PC-3 (cell line): ENCODE data around the gene IL17B. TPM values are rescaled to one million over a fixed set of nuclear protein-coding genes. Genes with fewer than 3 reads are reported as not detected.
"Not testable (repeated sequence)": the region's sequence is repeated elsewhere in the genome, so short reads cannot be mapped to it uniquely, and the experiment has no call there.

Experiments
- ATAC-seq: fragments of 200-7000 bp; cut with Tn5 transposase; 2 replicates; pipeline ENCODE4 v1.9.1; 2020; ENCODE audit warnings: mild to moderate bottlenecking, moderate library complexity
- BruUV-seq: library from RNA; stranded (reverse); fragments of 400-500 nt; replicated peaks from 2 replicates; lab custom pipeline; 2021; lab: Mats Ljungman, UMichigan
- CTCF ChIA-PET: fragments of 300-600 bp; sonication (Branson Sonifier 250); formaldehyde crosslinking; loops from one replicate; lab custom pipeline; 2022; ENCODE audit warnings: antibody characterized with exemption; lab: Charles Lee
- POLR2A ChIA-PET: fragments of 300-600 bp; sonication (Branson Sonifier 250); formaldehyde crosslinking; loops from one replicate; lab custom pipeline; 2022; ENCODE audit warnings: antibody characterized with exemption; ENCODE audit not compliant: unreplicated experiment; lab: Charles Lee
- DNase-seq: peaks from one replicate; pipeline ENCODE4 v3.0.0-alpha.2; 2015
- H2AFZ ChIP-seq: fragments of 300-600 bp; sonication (generic); 2 replicates; pipeline ENCODE4 v1.6.0; 2016; ENCODE audit warnings: antibody characterized with exemption, low read length
- H3F3A ChIP-seq: fragments of 300-600 bp; sonication (generic); one replicate; pipeline ENCODE4 v1.6.0; 2017; ENCODE audit warnings: antibody characterized with exemption, low read length, control low read depth, mild to moderate bottlenecking; ENCODE audit not compliant: unreplicated experiment
- H3K27ac ChIP-seq: fragments of 300-600 bp; sonication (generic); 2 replicates; pipeline ENCODE4 v1.5.1; 2016; ENCODE audit warnings: mild to moderate bottlenecking, low read length
- H3K27me3 ChIP-seq: fragments of 300-600 bp; sonication (generic); 2 replicates; pipeline ENCODE4 v1.6.1; 2016; ENCODE audit warnings: low read length, mixed read lengths
- H3K36me3 ChIP-seq: fragments of 300-600 bp; sonication (generic); 2 replicates; pipeline ENCODE4 v1.6.1; 2016; ENCODE audit warnings: low read depth, mixed run types, low read length, mixed read lengths
- H3K4me1 ChIP-seq: fragments of 300-600 bp; sonication (generic); 2 replicates; pipeline ENCODE4 v1.5.1; 2016; ENCODE audit warnings: low read length; ENCODE audit not compliant: insufficient read depth
- H3K4me2 ChIP-seq: fragments of 300-600 bp; sonication (generic); 2 replicates; pipeline ENCODE4 v1.6.0; 2016; ENCODE audit warnings: low read length
- H3K4me3 ChIP-seq: fragments of 300-600 bp; sonication (generic); 2 replicates; pipeline ENCODE4 v1.5.1; 2016; ENCODE audit warnings: mild to moderate bottlenecking, low read length, mixed read lengths
- H3K79me2 ChIP-seq: fragments of 300-600 bp; sonication (generic); 2 replicates; pipeline ENCODE4 v1.6.1; 2017; ENCODE audit warnings: low read length, mixed read lengths
- H3K9ac ChIP-seq: fragments of 300-600 bp; sonication (generic); 2 replicates; pipeline ENCODE4 v1.6.0; 2016; ENCODE audit warnings: mild to moderate bottlenecking, low read length
- H3K9me2 ChIP-seq: fragments of 300-600 bp; sonication (generic); replicated peaks from 2 replicates; pipeline ENCODE4 v1.6.1; 2016; ENCODE audit warnings: mixed run types, low read length, mixed read lengths
- H3K9me3 ChIP-seq: fragments of 300-600 bp; sonication (generic); 2 replicates; pipeline ENCODE4 v1.6.1; 2016; ENCODE audit warnings: low read length, mixed read lengths
- H4K20me1 ChIP-seq: fragments of 300-600 bp; sonication (generic); 2 replicates; pipeline ENCODE4 v1.6.1; 2016; ENCODE audit warnings: low read length, mixed read lengths
- EZH2 ChIP-seq: fragments of 300-600 bp; sonication (generic); IDR thresholded peaks from one replicate; pipeline ENCODE4 v1.6.1; 2017; ENCODE audit warnings: antibody characterized with exemption, mild to moderate bottlenecking, low read length; ENCODE audit not compliant: unreplicated experiment
- EZH2phosphoT487 ChIP-seq: fragments of 300-600 bp; sonication (generic); IDR thresholded peaks from 2 replicates; pipeline ENCODE4 v1.6.1; 2018; ENCODE audit warnings: mild to moderate bottlenecking, antibody characterized with exemption, low read length, borderline replicate concordance
- intact Hi-C: fragments of 100-400 bp; cut with micrococcal nuclease; formaldehyde crosslinking; loops from 2 replicates; pipeline ENCODE4 v1.9.0; 2023
- total RNA-seq: library from RNA; depleted of rRNA; stranded (reverse); fragments of >200 nt; gene quantifications from 2 replicates; pipeline ENCODE4 v1.2.3, GENCODE V29; 2014
- TF ChIP-seq, protein P1 (sequence below): fragments of 300-600 bp; sonication (generic); conservative IDR thresholded peaks from 2 replicates; pipeline ENCODE4 v1.5.1; 2017; ENCODE audit warnings: antibody characterized with exemption, low read depth, mild to moderate bottlenecking, low read length

IL17B gene
- total RNA-seq, 1 experiment from 2014 or later = not detected

DNA sequence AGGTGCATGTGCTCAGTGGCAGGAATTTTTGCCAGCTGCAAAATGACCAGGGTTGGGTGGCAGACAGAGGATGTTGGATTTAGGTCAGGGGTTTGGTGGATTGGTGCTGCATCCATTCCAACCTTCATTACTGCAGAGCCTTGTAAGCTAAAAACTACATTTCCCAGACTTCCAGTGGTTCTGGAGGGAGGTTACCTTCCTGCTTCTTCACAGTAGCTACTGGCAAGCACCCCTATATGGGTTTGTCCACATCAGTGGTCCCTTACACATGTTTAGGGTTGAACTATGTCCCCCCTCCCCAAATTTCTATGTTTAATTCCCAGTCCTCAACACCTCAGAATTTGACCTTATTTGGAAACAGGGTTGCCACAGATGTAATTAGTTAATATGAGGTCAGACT, 20.7 kb upstream of the IL17B start:
- no peak overlapping the region for H2AFZ ChIP-seq
- no peaks in the 10 kb centered on the region for H3K79me2 ChIP-seq
- H3K4me3 ChIP-seq = no peak overlapping the region
- H3K27ac ChIP-seq = no peak overlapping the region
- no peaks in the 10 kb centered on the region for H3K9me2 ChIP-seq
- intact Hi-C loops = no loop called here
- TF ChIP-seq, protein P1, sequence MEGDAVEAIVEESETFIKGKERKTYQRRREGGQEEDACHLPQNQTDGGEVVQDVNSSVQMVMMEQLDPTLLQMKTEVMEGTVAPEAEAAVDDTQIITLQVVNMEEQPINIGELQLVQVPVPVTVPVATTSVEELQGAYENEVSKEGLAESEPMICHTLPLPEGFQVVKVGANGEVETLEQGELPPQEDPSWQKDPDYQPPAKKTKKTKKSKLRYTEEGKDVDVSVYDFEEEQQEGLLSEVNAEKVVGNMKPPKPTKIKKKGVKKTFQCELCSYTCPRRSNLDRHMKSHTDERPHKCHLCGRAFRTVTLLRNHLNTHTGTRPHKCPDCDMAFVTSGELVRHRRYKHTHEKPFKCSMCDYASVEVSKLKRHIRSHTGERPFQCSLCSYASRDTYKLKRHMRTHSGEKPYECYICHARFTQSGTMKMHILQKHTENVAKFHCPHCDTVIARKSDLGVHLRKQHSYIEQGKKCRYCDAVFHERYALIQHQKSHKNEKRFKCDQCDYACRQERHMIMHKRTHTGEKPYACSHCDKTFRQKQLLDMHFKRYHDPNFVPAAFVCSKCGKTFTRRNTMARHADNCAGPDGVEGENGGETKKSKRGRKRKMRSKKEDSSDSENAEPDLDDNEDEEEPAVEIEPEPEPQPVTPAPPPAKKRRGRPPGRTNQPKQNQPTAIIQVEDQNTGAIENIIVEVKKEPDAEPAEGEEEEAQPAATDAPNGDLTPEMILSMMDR = no peak
- TF ChIP-seq EZH2phosphoT487 (no peak), EZH2 (no peak)
- POLR2A ChIA-PET = no interaction called here
- H3F3A ChIP-seq = no peaks in the 10 kb centered on the region
- CTCF ChIA-PET = no interaction called here
- no peak for ATAC-seq
- no peak for DNase-seq
- no peaks in the 10 kb centered on the region for H3K9me3 ChIP-seq
- no peak overlapping the region for H3K9ac ChIP-seq
- H4K20me1 ChIP-seq = no peaks in the 10 kb centered on the region
- no peaks in the 10 kb centered on the region for H3K36me3 ChIP-seq
- no peaks in the 10 kb centered on the region for H3K27me3 ChIP-seq
- H3K4me2 ChIP-seq = no peak overlapping the region
- peaks cover 6% of the 10 kb centered on the region; the same call in 1 of the 2 replicates for H3K4me1 ChIP-seq
- BruUV-seq = no TSS peak

DNA sequence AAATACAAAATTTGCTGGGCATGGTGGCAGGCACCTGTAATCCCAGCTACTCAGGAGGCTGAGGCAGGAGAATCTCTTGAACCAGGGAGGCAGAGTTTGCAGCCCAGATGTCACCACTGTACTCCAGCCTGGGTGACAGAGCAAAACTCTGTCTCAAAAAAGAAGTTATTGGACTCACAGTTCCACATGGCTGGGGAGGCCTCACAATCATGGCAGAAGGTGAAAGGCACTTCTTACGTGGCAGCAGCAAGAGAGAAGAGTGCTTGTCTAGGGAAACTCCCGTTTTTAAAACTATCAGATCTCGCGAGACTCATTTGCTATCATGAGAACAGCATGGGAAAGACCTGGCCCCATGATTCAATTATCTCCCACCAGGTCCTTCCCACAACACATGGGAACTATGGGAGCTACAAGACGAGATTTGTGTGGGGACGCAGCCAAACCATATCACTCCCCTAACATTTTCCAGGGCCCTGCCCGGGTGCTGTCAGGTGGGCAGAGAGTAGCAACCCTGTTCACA, 19.7 kb upstream of the IL17B start:
- H3K36me3 ChIP-seq, DNase-seq, H3K9ac ChIP-seq, BruUV-seq, CTCF ChIA-PET, H3K4me1 ChIP-seq, H3K4me2 ChIP-seq, H3K27ac ChIP-seq, H3K9me3 ChIP-seq, POLR2A ChIA-PET, intact Hi-C loops, H3K27me3 ChIP-seq, H3F3A ChIP-seq, H3K4me3 ChIP-seq, H4K20me1 ChIP-seq, ATAC-seq, H3K79me2 ChIP-seq, H3K9me2 ChIP-seq, H2AFZ ChIP-seq: not testable (repeated sequence)

DNA sequence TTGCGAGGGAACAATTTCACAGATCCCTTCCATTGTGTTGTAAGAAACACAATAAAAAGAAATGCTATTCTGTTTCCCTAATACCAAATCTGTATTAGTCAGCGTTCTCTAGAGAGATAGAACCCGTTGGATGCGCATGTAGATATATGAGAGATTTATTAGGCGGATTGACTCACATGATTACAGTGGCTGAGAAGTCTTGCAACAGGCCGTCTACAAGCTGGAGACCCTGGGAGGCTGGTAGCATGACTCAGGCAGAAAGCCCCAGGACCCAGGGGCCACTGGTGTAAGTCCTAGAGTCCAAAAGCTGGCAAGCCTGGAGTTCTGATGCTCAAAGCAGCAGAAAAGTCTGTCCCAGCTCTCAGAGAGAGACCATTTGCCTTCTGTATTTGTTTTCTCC, 18.4 kb upstream of the IL17B start:
- H3K27ac ChIP-seq = no peak overlapping the region
- no peaks in the 10 kb centered on the region for H3K9me3 ChIP-seq
- H3K79me2 ChIP-seq = no peaks in the 10 kb centered on the region
- no peaks in the 10 kb centered on the region for H4K20me1 ChIP-seq
- no peaks in the 10 kb centered on the region for H3K27me3 ChIP-seq
- BruUV-seq = no TSS peak
- POLR2A ChIA-PET = no interaction called here
- no peak overlapping the region for H3K4me3 ChIP-seq
- no peak overlapping the region for H2AFZ ChIP-seq
- no peak overlapping the region for H3K4me2 ChIP-seq
- H3F3A ChIP-seq = no peaks in the 10 kb centered on the region
- no peak for DNase-seq
- H3K9ac ChIP-seq = no peak overlapping the region
- H3K36me3 ChIP-seq = no peaks in the 10 kb centered on the region
- TF ChIP-seq EZH2phosphoT487 (no peak), EZH2 (no peak)
- CTCF ChIA-PET = no interaction called here
- intact Hi-C loops = no loop called here
- H3K9me2 ChIP-seq = no peaks in the 10 kb centered on the region
- H3K4me1 ChIP-seq = peaks cover 6% of the 10 kb centered on the region; the same call in 1 of the 2 replicates
- ATAC-seq = no peak

DNA sequence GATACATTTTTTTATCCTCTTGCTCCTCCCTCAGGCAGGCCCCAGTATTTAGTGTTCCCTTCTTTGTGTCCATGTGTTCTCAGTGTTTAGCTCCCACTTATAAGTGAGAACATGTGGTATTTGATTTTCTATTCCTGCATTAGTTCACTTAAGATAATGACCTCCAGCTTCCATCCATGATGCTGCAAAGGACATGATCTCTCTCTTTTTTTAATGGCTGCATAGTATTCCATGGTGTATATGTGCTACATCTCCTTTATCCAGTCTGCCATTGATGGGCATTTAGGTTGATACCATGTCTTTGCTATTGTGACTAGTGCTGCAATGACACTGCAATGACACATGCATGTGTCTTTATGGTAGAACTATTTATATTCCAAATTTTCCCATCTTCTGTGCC, 15.9 kb upstream of the IL17B start:
- H3K9ac ChIP-seq, H3K4me2 ChIP-seq, H3K27ac ChIP-seq, H3K4me1 ChIP-seq, ATAC-seq, POLR2A ChIA-PET, H2AFZ ChIP-seq, H3K79me2 ChIP-seq, BruUV-seq, H3F3A ChIP-seq, H3K9me2 ChIP-seq, H3K4me3 ChIP-seq, H4K20me1 ChIP-seq, H3K36me3 ChIP-seq, H3K27me3 ChIP-seq, H3K9me3 ChIP-seq, CTCF ChIA-PET, intact Hi-C loops, DNase-seq: not testable (repeated sequence)
